Activated T-helper 1 cell treated with anti-CD3 and anti-CD28 coated beads, Interleukin-2, amount 50 U/mL, for 16 hours (primary cell): ENCODE measurements around the gene HIPK1.
"Not testable (repeated sequence)": the region's sequence is repeated elsewhere in the genome, so short reads cannot be mapped to it uniquely, and the experiment has no call there.

Source experiments
- DNase-seq, 2 donors: peaks; one replicate each; pipeline ENCODE4 v3.0.0-alpha.2; 2020; ENCODE audit warnings: low read depth in 1 of 2, low spot score in 1 of 2

The HIPK1 gene

DNA sequence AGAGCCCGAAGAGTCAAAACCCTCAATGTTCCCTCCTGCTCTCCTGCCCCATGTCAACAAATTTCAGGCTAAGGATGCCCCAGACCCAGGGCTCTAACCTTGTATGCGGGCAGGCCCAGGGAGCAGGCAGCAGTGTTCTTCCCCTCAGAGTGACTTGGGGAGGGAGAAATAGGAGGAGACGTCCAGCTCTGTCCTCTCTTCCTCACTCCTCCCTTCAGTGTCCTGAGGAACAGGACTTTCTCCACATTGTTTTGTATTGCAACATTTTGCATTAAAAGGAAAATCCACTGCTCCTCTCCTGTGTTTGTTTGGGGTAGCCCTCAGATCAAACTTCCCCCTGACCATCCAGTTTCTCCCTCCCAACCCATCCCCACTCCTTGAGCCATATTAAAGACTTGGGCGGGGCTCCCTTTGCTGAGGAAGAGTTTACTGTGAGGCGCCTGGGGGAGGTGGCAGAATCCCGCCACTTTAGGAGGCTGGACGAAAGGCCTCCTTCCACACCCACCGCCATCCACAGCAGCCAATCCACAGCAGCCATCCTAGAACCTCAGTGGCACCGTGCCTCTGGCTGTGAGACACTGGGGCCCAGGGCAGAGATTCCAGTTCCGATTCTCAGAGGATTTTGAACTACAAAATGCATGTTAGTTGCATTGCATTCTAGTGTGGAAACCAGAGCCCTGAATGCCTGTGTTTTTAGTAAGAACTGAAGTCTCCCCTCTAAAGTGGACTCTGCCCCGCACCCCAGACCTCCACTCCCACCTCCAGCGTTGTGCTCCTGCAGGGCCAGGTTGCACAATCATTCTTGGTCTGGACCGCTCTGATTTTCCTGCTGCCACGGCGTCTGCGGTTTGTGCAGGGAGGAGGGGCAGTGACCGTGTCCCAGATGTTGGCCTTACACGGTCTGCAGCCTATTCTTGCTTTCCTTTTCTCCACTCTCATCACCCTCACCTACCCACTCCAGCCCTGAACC, 53.1 kb downstream of the HIPK1 start:
- DNase-seq: no peak

DNA sequence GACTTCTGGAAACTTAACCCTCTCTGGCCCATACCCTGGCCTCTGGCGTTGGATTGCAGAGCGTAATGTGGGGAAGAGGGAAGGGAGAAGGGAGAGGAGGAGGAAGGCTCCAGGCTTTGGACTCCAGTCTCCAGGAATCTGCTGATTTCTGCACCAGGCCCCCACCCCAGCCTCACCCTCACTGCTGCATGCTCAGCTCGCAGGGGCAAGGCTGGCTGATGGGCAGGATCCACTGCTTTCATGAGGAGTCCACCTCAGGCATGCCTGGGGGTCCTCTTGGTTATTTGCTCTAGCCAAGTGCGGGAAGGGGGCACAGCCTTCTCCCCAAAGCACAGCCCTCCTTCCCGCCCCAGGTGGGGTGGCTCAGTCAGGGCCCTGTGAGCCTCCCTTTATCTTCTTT, 53.8 kb downstream of the HIPK1 start:
- DNase-seq: no peak

DNA sequence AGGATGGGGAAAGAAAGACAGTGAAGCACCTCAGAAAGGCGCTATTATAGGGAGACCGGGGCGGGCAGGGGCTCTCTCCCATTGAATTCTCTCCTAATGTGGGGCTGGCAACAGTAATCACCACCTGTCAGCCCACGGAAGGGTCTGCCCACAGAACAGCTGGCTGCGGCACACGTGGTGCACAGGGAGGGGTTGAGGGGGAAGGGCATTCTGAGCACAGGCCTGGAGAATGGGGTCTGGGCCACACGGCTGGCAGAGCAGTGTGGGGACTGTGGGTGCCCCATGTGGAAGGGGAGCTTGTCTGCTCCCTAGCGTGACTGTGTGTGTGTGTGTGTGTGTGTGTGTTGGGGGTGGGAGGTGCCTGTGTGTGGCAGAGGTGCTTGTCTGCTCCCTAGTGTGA, 54.3 kb downstream of the HIPK1 start:
- no peak for DNase-seq

DNA sequence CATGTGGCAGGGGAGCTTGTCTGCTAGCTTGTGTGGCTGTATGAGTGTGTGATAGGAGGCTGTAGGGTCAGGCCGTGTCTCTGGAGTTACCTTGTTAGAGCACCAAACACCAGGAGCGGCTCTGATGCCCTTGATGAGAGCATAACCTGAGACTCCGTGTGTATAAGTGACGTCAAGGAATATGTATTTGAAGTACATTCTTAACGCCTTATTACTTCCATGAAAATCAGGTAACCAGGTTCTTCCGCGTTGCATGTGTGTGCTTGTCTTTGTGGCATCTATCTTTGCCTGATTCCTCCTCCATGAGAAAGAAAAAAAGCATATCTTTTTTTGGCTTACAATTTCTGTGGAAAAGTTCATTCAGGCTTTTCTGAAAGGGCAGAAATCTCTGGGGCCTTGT, 54.7 kb downstream of the HIPK1 start:
- no peak for DNase-seq

DNA sequence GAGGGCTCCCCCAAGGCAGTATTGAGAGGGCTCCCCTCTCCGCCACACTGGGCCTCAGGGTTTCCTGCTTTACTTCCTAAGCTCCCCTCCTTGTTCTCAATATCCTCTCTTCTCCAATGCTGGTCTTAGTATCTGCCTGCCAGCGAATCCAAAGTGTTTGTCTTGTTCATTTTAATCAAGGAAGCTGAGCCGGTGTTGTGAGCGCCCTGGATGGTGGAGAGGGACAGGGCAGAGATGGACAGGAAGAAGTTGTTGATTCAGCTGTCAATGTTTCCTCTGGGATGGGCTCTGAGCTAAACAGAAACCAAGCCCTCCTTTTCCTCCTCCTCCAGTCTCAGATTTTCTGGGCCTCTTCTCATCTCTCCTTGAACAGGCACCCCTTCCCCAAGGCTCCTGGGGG, 55.6 kb downstream of the HIPK1 start:
- no peak for DNase-seq

DNA sequence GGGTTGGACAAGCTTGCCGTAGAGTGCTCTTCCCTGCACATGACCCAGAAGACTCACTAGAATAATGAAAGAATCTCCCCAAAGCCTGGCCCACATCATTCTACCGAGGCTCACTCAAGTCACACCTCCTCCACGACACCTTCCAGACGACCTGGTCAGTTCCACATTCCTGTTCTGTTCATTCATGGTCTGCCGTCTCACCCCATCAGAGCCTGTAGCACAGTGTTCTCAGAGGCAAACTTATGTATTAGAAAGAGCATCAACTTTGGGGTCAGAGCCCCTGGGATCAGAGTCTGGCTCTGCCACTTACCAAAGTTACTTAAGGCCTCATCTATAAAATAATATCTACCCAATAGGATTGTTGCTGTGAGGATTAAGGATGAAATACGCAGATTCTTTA, 57.7 kb downstream of the HIPK1 start:
- no peak for DNase-seq

DNA sequence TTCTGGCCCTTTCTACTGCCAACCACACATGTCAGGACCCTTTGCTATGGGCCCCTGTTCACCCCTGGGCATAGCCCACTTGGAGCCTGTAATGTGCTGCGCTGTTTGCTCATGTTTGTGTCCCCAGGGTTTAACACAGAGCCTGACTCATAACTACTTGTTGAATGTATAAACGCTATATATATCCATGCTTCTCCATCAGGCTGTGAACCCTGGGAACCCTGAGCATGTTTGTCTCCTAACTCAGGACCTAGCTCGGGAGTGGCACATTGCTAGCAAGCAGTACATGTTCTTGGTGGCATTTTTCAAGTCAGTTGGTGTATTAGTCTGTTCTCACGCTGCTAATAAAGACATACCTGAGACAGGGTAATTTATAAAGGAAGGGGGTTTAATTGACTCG, 58.1 kb downstream of the HIPK1 start:
- DNase-seq: no peak

DNA sequence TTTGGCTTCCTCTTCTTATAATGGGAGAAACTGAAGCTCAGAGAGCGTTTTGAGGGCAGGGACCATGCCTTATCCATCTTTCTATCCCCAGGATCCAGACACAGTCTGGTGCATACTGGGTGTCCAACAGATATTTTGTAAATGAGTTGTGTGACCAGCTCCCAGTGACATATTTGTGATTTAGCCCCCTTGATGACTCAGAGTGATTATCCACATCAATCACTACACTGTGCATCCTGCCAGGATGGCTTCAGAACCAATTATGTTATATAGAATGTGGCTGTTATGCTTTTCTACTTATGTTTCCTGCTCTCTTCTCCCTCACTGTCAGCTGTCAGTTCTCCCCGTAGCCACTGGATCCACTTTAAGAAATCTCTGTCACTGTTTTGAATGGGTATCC, 61.4 kb downstream of the HIPK1 start:
- DNase-seq: no peak

DNA sequence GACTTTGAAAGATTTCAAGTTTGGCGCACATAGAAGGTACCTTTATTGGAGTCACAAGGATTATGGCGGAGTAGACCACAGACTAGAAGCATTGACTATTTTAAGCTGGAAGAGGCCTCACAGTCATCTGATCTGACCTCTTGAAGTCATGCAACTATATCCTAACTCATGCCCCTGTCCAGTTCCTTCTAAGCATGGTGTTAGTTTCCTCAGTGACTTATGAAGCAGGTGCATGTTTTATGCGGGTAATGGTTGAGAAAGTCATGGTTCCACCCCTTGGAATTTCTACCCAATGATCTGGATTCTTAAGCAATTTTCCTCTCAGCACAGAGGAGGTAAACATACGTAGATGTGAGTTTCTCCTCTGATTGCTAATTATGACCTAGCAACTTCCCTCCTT, 61.8 kb downstream of the HIPK1 start:
- no peak for DNase-seq

DNA sequence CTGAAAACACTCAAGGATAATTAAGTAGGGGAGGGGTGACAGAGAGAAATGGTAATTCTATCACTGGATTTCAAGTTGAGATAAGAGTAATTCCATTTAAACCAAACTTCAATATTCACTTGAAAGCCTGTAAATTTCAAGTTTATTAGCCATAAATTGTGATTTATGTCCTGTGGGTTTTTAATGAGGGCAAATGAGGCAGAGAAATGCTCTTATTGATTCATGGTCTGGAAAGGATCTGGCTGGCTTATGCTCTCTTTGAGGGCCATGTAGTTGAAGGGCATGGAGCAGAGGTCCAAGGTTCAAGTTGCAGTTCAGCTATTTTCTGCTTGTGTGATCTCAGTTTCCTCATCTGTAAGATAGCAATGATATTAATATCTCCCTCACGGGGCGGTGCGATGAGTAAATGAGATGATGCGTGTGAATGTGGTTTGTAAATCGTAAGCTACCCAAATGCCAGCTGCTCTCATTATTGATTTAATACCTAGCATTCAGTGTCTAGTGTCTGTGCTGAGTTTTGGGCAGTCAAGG, 62.4 kb downstream of the HIPK1 start:
- no peak for DNase-seq

DNA sequence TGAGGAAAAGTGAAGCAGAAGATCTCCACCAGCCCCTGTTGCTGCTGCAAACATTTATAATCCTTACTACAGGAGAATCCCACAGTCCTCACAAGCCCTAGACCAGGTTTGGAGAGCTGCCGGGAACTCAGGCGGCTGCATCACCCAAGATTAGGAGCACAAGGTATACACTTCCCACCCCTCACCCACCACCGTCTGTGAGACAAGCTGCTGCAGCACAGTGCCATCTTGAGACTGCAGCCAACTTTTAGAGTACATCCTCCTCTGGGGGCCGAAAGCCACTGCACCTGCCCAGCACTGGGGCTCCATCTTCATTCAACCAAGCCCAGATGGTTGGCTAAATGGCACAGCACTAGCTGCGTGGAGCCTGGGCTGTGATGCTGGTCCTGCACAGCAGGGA, 63.9 kb downstream of the HIPK1 start:
- DNase-seq: no peak

DNA sequence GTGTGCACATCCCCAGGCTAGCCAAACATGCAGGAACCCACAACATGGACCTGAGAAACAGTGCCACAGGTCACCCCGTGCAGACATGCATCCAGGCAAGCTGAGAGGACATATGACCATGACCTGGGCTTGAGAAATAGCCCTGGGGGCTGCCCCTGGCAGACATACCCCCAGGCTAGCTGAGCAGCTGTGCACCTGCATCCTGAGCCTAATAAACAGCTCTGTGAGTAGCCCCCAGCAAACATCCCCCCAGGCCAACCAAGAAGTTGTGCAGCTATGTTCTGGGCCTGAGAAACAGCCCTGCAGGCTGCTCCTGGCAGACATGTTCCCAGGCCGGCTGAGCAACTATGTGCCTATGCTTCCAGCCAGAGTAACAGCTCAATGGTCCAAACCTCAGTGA, 64.6 kb downstream of the HIPK1 start:
- no peak for DNase-seq

DNA sequence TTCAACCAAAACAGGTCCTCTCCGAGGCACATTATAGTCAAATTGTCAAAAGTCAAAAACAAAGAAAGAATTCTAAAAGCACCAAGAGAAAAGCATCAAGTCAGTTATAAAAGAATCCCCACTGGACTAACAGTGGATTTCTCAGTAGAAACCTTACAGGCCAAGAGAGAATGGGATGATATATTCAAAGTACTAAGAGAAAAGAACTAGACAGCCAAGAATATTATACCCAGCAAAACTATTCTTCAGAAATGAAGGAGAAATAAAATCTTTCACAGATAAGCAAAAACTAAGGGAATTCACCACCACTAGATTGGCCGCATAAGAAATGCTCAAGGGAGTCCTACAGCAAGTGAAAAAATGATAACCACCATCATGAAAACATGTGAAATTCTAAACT, 66.3 kb downstream of the HIPK1 start:
- DNase-seq: no peak

DNA sequence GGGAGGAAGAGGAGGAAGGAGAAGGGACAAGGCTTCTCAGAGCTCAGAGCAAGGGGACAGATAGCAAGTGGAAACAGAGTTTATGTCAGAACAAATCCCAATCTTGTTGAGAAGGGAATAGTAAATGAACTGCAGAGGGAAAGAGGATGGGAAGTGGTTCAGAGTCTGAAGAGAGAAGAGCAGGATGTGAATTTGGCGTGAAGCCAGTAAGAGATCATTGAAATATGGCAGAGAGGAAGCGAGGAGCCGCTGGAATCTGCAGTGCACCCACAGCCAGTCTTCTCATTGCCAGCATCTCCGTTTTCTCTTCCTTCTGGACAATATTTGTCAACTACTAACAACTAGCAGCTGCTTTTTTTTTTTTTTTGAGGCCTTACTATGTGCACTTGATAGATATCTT, 69.2 kb downstream of the HIPK1 start:
- no peak for DNase-seq

DNA sequence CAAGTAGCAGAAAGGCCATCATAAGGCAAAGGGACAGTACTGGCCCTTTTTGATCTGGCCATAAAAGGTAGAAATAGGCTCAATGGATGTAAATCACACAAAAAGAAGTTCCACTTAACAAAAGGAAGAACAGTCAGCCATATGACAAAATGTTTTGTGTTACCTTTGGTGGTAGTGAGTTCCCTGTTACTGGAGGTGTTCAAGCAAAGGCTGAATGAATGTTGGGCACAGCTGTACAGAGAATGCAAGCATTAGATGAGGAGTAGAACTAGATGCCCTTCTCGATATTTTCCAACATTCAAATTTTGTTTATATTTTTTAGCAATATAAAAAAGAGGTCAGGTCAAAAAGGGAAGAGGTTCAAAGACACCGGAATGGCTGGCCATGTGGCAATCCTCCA, 70.1 kb downstream of the HIPK1 start:
- no peak for DNase-seq

DNA sequence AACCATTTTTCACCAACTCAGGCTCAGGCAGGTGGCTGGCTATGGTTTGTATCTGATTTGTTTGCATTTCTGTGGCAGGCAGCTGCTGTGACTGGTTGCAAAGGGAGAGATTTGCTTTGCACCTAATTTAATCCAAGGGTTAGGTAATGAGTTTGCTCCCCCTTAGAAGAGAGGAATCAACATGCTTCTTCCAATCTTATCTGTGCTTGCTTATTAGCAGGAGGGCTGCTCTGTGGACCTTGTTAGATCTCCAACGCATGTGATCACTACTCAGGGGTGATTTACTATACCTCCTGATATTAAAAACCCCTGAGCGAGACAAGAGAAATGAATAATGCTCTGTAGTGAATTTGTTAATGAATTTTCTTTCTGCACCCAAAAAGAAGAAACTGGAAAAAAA, 70.7 kb downstream of the HIPK1 start:
- no peak for DNase-seq

DNA sequence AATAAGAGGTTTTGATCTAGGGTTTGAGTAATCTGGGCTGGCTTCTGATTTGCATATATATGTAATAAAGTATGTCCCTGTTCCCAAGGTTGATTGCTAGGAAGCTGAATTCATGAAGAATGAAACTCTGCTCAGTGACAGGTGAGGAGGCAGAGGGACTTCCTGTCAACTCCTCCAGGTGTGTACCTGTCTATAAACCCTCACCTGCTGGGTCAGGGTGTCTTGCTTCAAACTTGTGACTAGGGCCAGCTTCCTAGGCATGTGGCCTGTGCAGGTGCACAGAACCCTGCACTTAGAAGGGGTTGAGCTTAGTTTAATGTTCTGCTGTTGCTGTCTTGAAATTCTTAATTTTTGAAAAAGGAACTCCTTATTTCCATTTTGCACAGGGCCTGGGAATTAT, 71.3 kb downstream of the HIPK1 start:
- DNase-seq: no peak

DNA sequence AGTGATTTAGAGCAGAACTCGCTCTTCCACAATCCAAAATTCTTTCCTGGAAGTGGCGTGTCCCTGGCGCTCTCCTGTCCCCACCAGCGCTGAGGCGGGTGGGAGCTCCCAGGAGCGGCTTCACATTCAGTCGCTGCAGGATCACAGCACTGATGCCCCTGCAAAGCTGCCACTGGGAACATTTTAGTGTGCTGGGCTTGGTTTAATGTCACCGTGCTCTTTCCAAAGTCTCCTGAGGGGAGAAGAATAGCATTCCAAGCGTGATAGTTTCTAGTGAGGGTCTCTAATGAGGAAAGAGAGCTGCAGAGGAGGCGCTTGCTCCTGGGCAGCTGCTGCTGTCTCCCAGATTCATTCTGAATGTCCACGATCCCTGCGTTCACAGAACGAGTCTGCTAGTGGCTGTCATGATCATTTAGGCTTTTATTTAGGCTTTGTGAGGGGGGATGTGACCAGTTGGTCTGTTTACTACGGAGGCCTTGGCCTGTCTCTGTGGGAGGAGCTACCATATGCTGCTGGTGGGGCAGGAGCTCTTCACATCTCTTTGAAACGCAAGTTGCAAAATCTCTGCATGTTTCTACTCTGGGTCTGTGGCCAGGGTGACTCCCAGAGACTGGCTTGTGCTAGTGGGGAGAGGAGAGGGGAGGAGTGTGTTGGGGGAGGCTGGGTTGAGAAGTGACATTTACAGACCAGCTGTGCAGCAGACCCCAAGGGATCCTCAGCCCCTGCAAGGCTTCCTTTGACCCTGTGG, 73.5 kb downstream of the HIPK1 start:
- no peak for DNase-seq

DNA sequence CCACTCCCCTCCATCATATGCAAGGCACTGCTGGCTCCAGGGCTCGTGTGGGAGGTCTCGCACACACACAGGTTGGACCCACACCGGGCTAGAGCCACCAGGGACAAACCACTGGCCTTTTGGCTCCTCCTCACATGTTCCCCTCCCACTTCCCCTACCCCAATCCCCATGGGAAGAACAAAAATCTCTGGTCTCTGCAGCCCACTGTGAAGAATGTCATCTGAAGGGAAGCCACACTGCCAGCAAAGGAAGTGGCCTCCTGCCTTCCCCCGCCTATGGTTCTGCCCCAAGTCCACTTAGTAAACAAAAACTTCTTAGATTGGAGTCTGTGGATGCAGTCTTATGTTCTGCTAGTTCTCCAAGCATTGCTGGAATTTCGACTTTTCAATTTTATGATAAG, 74.3 kb downstream of the HIPK1 start:
- no peak for DNase-seq

DNA sequence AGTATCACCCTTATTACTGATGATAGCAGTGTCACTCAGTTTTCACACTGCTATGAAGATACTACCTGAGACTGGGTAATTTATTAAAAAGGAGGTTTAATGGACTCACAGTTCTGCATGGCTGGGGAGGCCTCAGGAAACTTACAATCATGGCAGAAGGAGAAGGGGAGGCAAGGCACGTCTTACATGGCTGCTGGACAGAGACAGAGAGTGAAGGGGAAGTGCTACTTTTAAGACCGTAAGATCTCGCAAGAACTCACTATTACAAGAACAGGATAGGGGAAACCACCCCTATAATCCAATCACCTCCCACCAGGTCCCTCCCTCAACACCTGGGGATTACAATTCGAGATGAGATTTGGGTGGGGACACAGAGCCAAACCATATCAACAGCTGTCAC, 77.7 kb downstream of the HIPK1 start:
- not testable (repeated sequence) for DNase-seq

DNA sequence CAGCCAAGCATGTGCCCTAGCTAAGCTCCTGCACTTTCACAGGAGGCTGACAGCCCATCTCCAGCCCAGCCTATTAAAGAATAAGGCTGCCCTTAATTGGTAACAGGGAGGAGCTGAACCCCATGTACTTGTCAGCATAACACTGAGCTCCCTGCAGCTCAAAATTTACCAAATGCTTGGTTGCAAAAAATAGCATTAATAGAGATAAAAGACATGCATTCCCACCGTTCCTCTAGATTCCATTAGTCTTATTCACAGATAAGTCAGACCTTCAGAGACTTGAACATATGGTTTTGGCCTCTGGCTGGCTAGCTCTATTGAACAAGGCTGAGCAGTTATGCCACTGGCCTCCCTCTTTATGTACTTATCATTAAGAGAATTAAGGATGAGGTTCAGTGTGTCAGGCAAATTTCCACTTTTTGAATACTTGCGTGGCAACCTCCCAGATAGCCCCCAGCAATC, 79.4 kb downstream of the HIPK1 start:
- no peak for DNase-seq

DNA sequence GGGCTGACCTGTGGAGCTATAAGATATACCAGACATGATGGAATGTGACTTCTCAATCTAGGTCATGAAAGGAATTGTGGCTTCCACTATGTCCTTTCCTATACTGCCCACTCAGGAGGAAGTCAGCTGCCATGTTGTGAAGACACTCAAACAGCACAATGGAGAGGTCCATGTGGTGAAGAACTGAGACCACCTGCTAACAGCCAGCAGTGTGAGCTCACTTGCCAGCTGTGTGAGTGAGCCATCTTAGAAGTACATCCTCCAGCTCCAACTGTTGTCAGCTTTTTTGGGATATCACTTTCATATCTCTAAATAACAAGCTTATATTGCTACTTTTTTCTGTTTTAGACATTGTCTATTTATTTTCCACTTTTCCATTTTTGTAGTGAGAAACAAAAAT, 79.9 kb downstream of the HIPK1 start:
- DNase-seq: no peak
